Astrocyte (in vitro differentiated cells and primary cell): ENCODE data around the gene PLGRKT.

Experiments used
- CTCF ChIP-seq: IDR thresholded peaks from 2 replicates; pipeline ENCODE4 v1.5.1; 2011; ENCODE audit warnings: low read depth, mild to moderate bottlenecking, inconsistent platforms, low read length, moderate library complexity; ENCODE audit not compliant: insufficient read depth
- EZH2 ChIP-seq: IDR thresholded peaks from 2 replicates; pipeline ENCODE4 v1.6.1; 2012; ENCODE audit warnings: mild to moderate bottlenecking, low read length, inconsistent platforms; ENCODE audit not compliant: insufficient read depth

DNA sequence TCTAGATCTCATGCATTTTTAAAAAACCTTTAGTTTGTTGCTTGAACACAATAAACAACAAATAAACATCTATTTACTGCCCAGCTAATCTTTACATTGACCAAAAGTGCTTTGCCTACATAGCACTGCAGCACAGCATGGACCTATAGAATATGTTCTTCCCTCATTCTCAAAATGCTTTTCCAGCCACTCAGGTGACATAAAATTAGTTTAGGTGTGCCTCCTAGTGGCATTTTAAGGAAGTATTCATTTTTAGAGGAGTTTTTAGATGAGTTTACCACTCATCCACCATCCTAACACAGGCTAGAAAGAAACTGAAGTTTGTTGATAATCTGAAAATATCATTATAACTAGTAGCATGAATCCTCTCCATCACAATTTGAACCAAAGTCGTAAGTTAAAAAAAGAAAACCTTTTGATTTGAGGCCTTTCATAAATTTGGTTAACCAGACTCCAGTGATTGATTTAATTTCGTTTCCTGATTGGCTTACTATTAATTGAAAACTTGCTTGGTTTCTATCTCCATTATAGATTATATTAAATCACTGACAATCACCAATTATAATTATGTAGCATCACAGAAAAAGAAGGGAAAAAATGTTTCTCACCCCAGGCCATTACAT is 12.6 kb downstream of the PLGRKT start:
- TF ChIP-seq CTCF (peak; percentile 38), EZH2 (no peak)
